MM.1S (cell line): ENCODE data around the gene RBMY1D.

Experiments used
- EZH2 ChIP-seq: fragments of 300-600 bp; sonication (generic); optimal IDR thresholded peaks from 2 replicates; pipeline ENCODE3; 2017; ENCODE audit warnings: low read depth, mild to moderate bottlenecking, antibody characterized with exemption, low read length, mixed read lengths
- TF ChIP-seq, protein P1 (sequence below): fragments of 300-600 bp; sonication (generic); IDR thresholded peaks from 2 replicates; pipeline ENCODE4 v1.5.1; 2016; ENCODE audit warnings: antibody characterized with exemption, low read length, mixed read lengths

DNA sequence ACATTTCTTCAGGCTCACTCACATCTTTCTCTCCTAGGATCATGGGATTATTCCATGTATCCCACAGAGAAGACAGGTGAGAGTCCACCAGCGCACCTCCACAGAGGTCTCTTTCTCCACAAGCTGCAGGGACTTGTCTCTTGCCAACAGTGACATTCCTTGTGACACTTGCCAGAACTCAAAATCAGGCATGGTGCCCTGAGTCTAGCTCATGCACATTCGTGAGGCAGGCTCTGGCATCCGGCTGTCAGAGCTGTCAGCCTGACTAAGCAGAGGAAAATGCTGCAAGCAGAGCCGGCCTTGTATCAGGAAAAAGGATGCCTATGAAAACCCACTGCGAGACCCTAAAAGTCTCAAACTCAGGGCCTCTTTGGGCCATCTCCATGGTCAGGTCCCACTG lies 54.8 kb downstream of the RBMY1D start:
- TF ChIP-seq, protein P1, sequence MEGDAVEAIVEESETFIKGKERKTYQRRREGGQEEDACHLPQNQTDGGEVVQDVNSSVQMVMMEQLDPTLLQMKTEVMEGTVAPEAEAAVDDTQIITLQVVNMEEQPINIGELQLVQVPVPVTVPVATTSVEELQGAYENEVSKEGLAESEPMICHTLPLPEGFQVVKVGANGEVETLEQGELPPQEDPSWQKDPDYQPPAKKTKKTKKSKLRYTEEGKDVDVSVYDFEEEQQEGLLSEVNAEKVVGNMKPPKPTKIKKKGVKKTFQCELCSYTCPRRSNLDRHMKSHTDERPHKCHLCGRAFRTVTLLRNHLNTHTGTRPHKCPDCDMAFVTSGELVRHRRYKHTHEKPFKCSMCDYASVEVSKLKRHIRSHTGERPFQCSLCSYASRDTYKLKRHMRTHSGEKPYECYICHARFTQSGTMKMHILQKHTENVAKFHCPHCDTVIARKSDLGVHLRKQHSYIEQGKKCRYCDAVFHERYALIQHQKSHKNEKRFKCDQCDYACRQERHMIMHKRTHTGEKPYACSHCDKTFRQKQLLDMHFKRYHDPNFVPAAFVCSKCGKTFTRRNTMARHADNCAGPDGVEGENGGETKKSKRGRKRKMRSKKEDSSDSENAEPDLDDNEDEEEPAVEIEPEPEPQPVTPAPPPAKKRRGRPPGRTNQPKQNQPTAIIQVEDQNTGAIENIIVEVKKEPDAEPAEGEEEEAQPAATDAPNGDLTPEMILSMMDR, result no peak
- no peak for TF ChIP-seq EZH2
